Testis (tissue), 3 donors: ENCODE measurements around the gene PDE12. TPM values are rescaled to one million over a fixed set of nuclear protein-coding genes. Genes with fewer than 3 reads are reported as not detected.
"Not testable (repeated sequence)": the region's sequence is repeated elsewhere in the genome, so short reads cannot be mapped to it uniquely, and the experiment has no call there.

ENCODE experiments used
- DNase-seq: peaks from one replicate; pipeline ENCODE4 v3.0.0-alpha.2; 2019
- H3K27ac ChIP-seq, 2 donors: fragments of 200-600 bp; sonication (generic); one replicate each; pipeline ENCODE4 v1.5.1; 2019
- H3K27me3 ChIP-seq: fragments of 200-600 bp; sonication (generic); one replicate; pipeline ENCODE4 v1.5.1; 2019
- H3K36me3 ChIP-seq: fragments of 200-600 bp; sonication (generic); one replicate; pipeline ENCODE4 v1.5.1; 2017; ENCODE audit warnings: low read depth; ENCODE audit errors: missing control alignments
- H3K4me1 ChIP-seq: fragments of 200-600 bp; sonication (generic); one replicate; pipeline ENCODE4 v1.5.1; 2019
- H3K4me3 ChIP-seq, 2 donors: fragments of 200-600 bp; sonication (generic); one replicate each; pipeline ENCODE4 v1.5.1; 2017 to 2019
- H3K9me3 ChIP-seq: fragments of 200-600 bp; sonication (generic); one replicate; pipeline ENCODE4 v1.5.1; 2017
- CTCF ChIP-seq, 3 experiments: fragments of 450-650 bp in 2 of 3; fragments of 200-600 bp in 1 of 3; sonication (generic) in 1 of 3; IDR thresholded peaks; one replicate each; pipeline ENCODE4 v1.5.1; 2016 to 2019; ENCODE audit warnings: antibody characterized with exemption in 3 of 3, mild to moderate bottlenecking in 2 of 3, moderate library complexity in 1 of 3
- POLR2A ChIP-seq: fragments of 450-650 bp; IDR thresholded peaks from one replicate; pipeline ENCODE4 v1.6.1; 2017; ENCODE audit warnings: antibody characterized with exemption, mild to moderate bottlenecking, moderate library complexity
- WGBS, 2 donors: methylation state at CpG; one replicate each; pipeline ENCODE4 v1.1.5; 2018; 5-methylcytosine and 5-hydroxymethylcytosine counted together
- intact Hi-C: fragments of 100-400 bp; cut with DNase I; formaldehyde crosslinking; loops from one replicate; pipeline ENCODE4 v1.15.1; 2023; ENCODE audit warnings: low total_unique reads
- polyA plus RNA-seq: library from polyadenylated mRNA; stranded (reverse); fragments of 350-450 nt; fragmentation: Illumina TruSeq; extraction: RNeasy Lipid Tissue Mini Kit (QIAGEN cat#74804); gene quantifications from one replicate; pipeline ENCODE4 v1.2.3, GENCODE V29; 2014; ENCODE audit warnings: low read depth, low replicate concordance; ENCODE audit not compliant: insufficient read depth
- small RNA-seq, 2 donors: library from RNA; depleted of rRNA; stranded (forward); fragments of <200 nt; gene quantifications; one replicate each; pipeline ENCODE3, GENCODE V24; 2016
- total RNA-seq, 2 donors: library from RNA; depleted of rRNA; stranded (reverse); fragments of >200 nt; gene quantifications; one replicate each; pipeline ENCODE4 v1.2.3, GENCODE V29; 2016

Gene PDE12
- total and polyA plus RNA-seq, 3 donors from 2014 or later = 9.9 to 26.0 (median 20.5) TPM

GRCh38 chr3:57605683-57606082 lies 49.6 kb downstream of the PDE12 start:
- intact Hi-C loops = no loop called here
- no peaks in the 10 kb centered on the region for H3K36me3 ChIP-seq
- no peaks in the 10 kb centered on the region for H3K27me3 ChIP-seq
- DNase-seq = no peak
- no peak overlapping the region for H3K27ac ChIP-seq
- no peaks in the 10 kb centered on the region for H3K9me3 ChIP-seq
- TF ChIP-seq POLR2A (no peak), CTCF (IDR thresholded peaks at IDR 0.05) (no peak)
- H3K4me1 ChIP-seq = no peaks in the 10 kb centered on the region
- H3K4me3 ChIP-seq = no peak overlapping the region

- H3K27ac ChIP-seq, intact Hi-C loops, H3K27me3 ChIP-seq, H3K36me3 ChIP-seq, H3K4me1 ChIP-seq, H3K9me3 ChIP-seq, H3K4me3 ChIP-seq, DNase-seq: not testable (repeated sequence)
- 92 to 95% methylated on average over 5 of the region's 5 CpGs for WGBS, 2 donors
Measured at GRCh38 chr3:57611870-57612269, 55.8 kb downstream of the PDE12 start.

- Histone ChIP-seq H3K4me3 (no peak overlapping the region), H3K36me3 (no peaks in the 10 kb centered on the region), H3K9me3 (no peaks in the 10 kb centered on the region), H3K27ac (no peak overlapping the region), H3K4me1 (no peaks in the 10 kb centered on the region), H3K27me3 (no peaks in the 10 kb centered on the region)
- 74 to 82% methylated on average over 3 of the region's 3 CpGs for WGBS, 2 donors
- intact Hi-C loops = no loop called here
- TF ChIP-seq POLR2A = no peak
- no peak for TF ChIP-seq CTCF (IDR thresholded peaks at IDR 0.05)
- DNase-seq = no peak
Measured at GRCh38 chr3:57616233-57616632, 60.2 kb downstream of the PDE12 start.

Small RNA genes within 50 kb of the gene (small RNA-seq; reads per million reads assigned to genes)
- gene RNU6-108P (0 reads per million in 2 donors), gene RNU6-1181P (0 reads per million in 2 donors), gene RNU6-483P (0 reads per million in 2 donors)

Other genes with a start within 250 kb of the PDE12 start
- gene DNAH12, start 11.9 kb upstream of the PDE12 start, total RNA-seq = 10 to 100 TPM; 11.3 to 19.6 TPM
- gene DNAH12, start 11.9 kb upstream of the PDE12 start, polyA plus RNA-seq = 15.7 TPM
- 100 to 1,000 TPM; 169 to 205 TPM for gene ARF4, start 41.1 kb downstream of the PDE12 start, total RNA-seq
- 224 TPM for gene ARF4, start 41.1 kb downstream of the PDE12 start, polyA plus RNA-seq
- 10 to 100 TPM; 18.7 to 20.6 TPM for gene DENND6A, start 136.8 kb downstream of the PDE12 start, total RNA-seq
- gene DENND6A, start 136.8 kb downstream of the PDE12 start, polyA plus RNA-seq = 16.0 TPM
- gene SLMAP, start 200.0 kb downstream of the PDE12 start, total RNA-seq = 100 to 1,000 TPM; 120 to 126 TPM
- 58.8 TPM for gene SLMAP, start 200.0 kb downstream of the PDE12 start, polyA plus RNA-seq